ENCODE measurements around the gene EEF1AKMT4. TPM values are rescaled to one million over a fixed set of nuclear protein-coding genes. Genes with fewer than 3 reads are reported as not detected.

EEF1AKMT4 gene
- total and polyA plus RNA-seq, 9 donors, result 1.0 to 2.1 (median 1.6) TPM

DNA sequence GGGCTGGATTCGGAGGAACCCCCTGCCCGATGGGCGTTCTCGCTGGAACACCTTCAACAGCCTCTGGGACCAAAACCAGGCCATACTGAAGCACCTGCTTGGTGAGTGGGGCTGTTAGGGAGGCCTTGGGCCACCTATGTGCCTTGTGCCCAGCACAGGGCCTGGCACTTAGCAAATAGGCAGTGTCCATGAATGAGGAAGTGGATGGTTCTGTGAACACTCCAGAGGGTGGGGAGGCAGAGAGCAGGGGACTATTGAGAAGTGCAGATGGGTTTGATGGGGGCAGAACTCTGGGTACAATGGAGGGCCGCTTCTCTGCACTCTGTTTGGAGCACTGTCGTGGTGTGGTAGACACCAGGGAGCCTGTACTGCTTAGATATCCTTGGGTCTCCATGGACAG is 27.9 kb downstream of the EEF1AKMT4 start:
- Histone ChIP-seq H3K27me3 (ENCODE audit: control insufficient read depth, insufficient read depth, low read length) (peaks cover 52% of the 10 kb centered on the region), H3K36me3 (ENCODE audit: control insufficient read depth, insufficient read depth, low read length) (no peaks in the 10 kb centered on the region), H3K4me1 (ENCODE audit: control insufficient read depth, insufficient read depth, low read length) (no peaks in the 10 kb centered on the region), H3K4me3 (ENCODE audit: low read length) (no peak overlapping the region), H3K27ac (ENCODE audit: low read length) (no peak overlapping the region), H3K9me3 (replicated peaks; ENCODE audit: control insufficient read depth, low read depth, low read length) (no peaks in the 10 kb centered on the region)
- 81% methylated on average over 5 of the region's 6 CpGs for WGBS (ENCODE audit: insufficient coverage)
- no peak for DNase-seq

DNA sequence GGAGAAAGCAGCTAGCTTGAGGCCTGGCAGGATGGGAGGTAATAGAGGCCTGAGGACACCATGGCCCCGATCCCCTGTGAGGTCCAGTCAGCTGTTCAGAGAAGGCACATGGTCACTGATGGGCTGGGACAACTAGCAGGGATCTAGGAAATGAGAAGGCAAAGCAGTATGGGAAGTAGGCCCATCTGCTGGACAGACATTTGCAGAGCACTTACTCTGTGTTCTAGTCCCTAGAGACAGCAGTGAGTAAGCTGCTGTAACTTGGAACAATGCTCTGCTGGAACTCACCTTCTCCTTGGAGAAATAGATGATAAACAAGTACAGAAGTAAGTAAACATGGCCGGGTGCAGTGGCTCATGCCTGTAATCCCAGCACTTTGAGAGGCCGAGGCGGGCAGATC is 33.5 kb downstream of the EEF1AKMT4 start:
- Histone ChIP-seq H3K27me3 (ENCODE audit: control insufficient read depth, insufficient read depth, low read length) (peaks cover 17% of the 10 kb centered on the region), H3K9me3 (replicated peaks; ENCODE audit: control insufficient read depth, low read depth, low read length) (no peaks in the 10 kb centered on the region), H3K4me3 (ENCODE audit: low read length) (no peak overlapping the region), H3K36me3 (ENCODE audit: control insufficient read depth, insufficient read depth, low read length) (no peaks in the 10 kb centered on the region), H3K27ac (ENCODE audit: low read length) (no peak overlapping the region), H3K4me1 (ENCODE audit: control insufficient read depth, insufficient read depth, low read length) (no peaks in the 10 kb centered on the region)
- WGBS (ENCODE audit: insufficient coverage), result 67% methylated on average over 1 of the region's 4 CpGs
- no peak for DNase-seq

DNA sequence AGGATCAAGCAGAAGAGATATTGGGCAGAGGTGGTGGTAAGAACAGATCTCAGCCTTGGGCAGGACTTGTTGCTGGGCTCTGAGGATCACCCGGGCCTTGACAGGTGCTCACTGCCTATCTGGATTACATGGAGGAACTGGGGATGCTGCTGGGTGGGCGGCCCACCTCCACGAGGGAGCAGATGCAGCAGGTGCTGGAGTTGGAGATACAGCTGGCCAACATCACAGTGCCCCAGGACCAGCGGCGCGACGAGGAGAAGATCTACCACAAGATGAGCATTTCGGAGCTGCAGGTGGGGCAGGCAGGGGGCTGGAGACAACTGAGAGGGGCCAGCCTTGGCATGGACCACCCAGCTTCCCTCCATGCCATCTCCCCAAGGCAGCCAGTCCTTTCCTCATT is 34.2 kb downstream of the EEF1AKMT4 start:
- Histone ChIP-seq H3K4me3 (ENCODE audit: low read length) (no peak overlapping the region), H3K27me3 (ENCODE audit: control insufficient read depth, insufficient read depth, low read length) (peaks cover 11% of the 10 kb centered on the region), H3K27ac (ENCODE audit: low read length) (no peak overlapping the region), H3K9me3 (replicated peaks; ENCODE audit: control insufficient read depth, low read depth, low read length) (no peaks in the 10 kb centered on the region), H3K4me1 (ENCODE audit: control insufficient read depth, insufficient read depth, low read length) (no peaks in the 10 kb centered on the region), H3K36me3 (ENCODE audit: control insufficient read depth, insufficient read depth, low read length) (no peaks in the 10 kb centered on the region)
- DNase-seq, result no peak
- 80% methylated on average over 7 of the region's 8 CpGs for WGBS (ENCODE audit: insufficient coverage)

DNA sequence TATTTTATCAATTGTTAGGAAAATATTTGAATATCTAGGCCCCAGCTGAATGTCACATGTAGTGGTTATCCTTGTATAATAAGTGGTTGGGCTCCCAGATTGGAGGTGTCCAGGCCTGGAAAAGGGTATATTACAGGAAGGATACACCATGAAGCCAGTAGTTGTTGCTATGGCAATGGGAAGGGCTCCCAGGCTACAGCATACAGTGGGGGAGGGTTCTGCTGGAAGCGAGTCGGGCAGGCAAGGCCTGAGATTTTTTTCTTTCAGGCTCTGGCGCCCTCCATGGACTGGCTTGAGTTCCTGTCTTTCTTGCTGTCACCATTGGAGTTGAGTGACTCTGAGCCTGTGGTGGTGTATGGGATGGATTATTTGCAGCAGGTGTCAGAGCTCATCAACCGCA is 35.2 kb downstream of the EEF1AKMT4 start:
- H3K36me3 ChIP-seq (ENCODE audit: control insufficient read depth, insufficient read depth, low read length), result no peaks in the 10 kb centered on the region
- peak; percentile 95 for DNase-seq
- H3K27me3 ChIP-seq (ENCODE audit: control insufficient read depth, insufficient read depth, low read length), result peaks cover 11% of the 10 kb centered on the region
- peak overlapping the region; percentile 47 for H3K27ac ChIP-seq (ENCODE audit: low read length)
- H3K9me3 ChIP-seq (replicated peaks; ENCODE audit: control insufficient read depth, low read depth, low read length), result no peaks in the 10 kb centered on the region
- WGBS (ENCODE audit: insufficient coverage), result 23% methylated on average over 3 of the region's 4 CpGs
- H3K4me3 ChIP-seq (ENCODE audit: low read length), result no peak overlapping the region
- no peaks in the 10 kb centered on the region for H3K4me1 ChIP-seq (ENCODE audit: control insufficient read depth, insufficient read depth, low read length)

DNA sequence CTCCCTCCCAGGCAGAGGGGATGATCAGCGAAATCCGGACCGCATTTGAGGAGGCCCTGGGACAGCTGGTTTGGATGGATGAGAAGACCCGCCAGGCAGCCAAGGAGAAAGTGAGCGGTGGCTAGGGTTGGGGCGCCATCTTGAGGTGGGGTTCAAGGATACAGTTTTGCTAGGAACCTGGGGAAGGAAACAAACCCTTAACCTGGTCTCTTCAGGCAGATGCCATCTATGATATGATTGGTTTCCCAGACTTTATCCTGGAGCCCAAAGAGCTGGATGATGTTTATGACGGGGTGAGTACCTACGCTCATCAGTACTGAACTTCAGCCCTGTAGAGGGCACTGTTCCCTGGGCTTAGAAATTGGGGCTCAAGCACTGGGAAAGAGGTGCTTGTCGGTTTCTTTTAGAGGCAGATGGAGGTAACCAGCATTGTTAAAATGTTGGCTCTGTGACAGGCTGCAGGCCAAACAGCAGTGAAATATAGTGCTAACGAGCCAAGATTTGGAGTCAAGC is 40.0 kb downstream of the EEF1AKMT4 start:
- H3K27ac ChIP-seq (ENCODE audit: low read length), result no peak overlapping the region
- H3K36me3 ChIP-seq (ENCODE audit: control insufficient read depth, insufficient read depth, low read length), result no peaks in the 10 kb centered on the region
- no peaks in the 10 kb centered on the region for H3K4me1 ChIP-seq (ENCODE audit: control insufficient read depth, insufficient read depth, low read length)
- peak; percentile 19 for DNase-seq
- no peaks in the 10 kb centered on the region for H3K9me3 ChIP-seq (replicated peaks; ENCODE audit: control insufficient read depth, low read depth, low read length)
- H3K27me3 ChIP-seq (ENCODE audit: control insufficient read depth, insufficient read depth, low read length), result peaks cover 8% of the 10 kb centered on the region
- H3K4me3 ChIP-seq (ENCODE audit: low read length), result no peak overlapping the region
- 26% methylated on average over 5 of the region's 10 CpGs for WGBS (ENCODE audit: insufficient coverage)

DNA sequence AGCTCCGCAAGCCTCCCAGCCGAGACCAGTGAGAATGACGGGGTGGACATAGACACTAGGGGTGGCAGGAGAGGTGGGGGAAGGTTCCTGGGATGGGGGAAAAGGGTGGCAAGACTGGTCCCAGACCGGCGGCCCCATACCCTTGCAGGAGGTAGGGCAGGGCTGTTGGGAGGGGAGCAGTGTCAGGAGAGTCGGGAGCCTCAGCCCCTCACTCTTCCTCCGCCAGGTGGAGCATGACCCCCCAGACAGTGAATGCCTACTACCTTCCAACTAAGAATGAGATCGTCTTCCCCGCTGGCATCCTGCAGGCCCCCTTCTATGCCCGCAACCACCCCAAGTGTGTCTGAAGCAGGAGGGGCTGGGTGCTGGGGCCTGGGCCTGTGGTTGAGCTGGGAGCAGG is 40.9 kb downstream of the EEF1AKMT4 start:
- H3K4me1 ChIP-seq (ENCODE audit: control insufficient read depth, insufficient read depth, low read length), result no peaks in the 10 kb centered on the region
- H3K9me3 ChIP-seq (replicated peaks; ENCODE audit: control insufficient read depth, low read depth, low read length), result no peaks in the 10 kb centered on the region
- H3K4me3 ChIP-seq (ENCODE audit: low read length), result no peak overlapping the region
- H3K36me3 ChIP-seq (ENCODE audit: control insufficient read depth, insufficient read depth, low read length), result no peaks in the 10 kb centered on the region
- no peak for DNase-seq
- H3K27ac ChIP-seq (ENCODE audit: low read length), result no peak overlapping the region
- WGBS (ENCODE audit: insufficient coverage), result 80% methylated on average over 3 of the region's 10 CpGs
- peaks cover 8% of the 10 kb centered on the region for H3K27me3 ChIP-seq (ENCODE audit: control insufficient read depth, insufficient read depth, low read length)

DNA sequence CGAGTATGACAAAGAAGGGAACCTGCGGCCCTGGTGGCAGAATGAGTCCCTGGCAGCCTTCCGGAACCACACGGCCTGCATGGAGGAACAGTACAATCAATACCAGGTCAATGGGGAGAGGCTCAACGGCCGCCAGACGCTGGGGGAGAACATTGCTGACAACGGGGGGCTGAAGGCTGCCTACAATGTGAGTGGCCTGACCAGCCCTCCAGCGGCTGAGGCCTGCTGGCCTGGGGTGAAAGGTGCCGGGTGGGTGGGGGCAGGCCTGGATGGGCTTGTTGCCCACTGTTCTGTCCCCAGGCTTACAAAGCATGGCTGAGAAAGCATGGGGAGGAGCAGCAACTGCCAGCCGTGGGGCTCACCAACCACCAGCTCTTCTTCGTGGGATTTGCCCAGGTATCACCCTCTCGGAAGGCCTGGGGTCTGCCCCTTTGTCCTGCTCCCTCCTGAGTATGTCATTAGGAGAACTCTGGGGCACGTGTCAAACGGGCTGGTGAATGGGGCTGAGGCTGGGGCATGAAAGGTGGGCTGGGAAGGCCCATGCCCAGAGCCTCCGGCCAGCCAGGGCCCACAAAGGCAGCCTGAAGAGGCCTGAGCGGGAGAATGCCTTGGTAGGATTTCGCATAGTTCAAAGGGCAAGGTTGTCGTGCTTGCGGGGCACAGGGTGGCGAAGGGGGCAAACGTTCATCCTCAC is 41.7 kb downstream of the EEF1AKMT4 start:
- Histone ChIP-seq H3K4me3 (ENCODE audit: low read length) (no peak overlapping the region), H3K27me3 (ENCODE audit: control insufficient read depth, insufficient read depth, low read length) (peaks cover 8% of the 10 kb centered on the region), H3K36me3 (ENCODE audit: control insufficient read depth, insufficient read depth, low read length) (no peaks in the 10 kb centered on the region), H3K27ac (ENCODE audit: low read length) (no peak overlapping the region), H3K4me1 (ENCODE audit: control insufficient read depth, insufficient read depth, low read length) (no peaks in the 10 kb centered on the region), H3K9me3 (replicated peaks; ENCODE audit: control insufficient read depth, low read depth, low read length) (no peaks in the 10 kb centered on the region)
- 80% methylated on average over 21 of the region's 22 CpGs for WGBS (ENCODE audit: insufficient coverage)
- no peak for DNase-seq

GRCh38 chr3:184291738-184292445 is 42.4 kb downstream of the EEF1AKMT4 start:
- peaks cover 8% of the 10 kb centered on the region for H3K27me3 ChIP-seq (ENCODE audit: control insufficient read depth, insufficient read depth, low read length)
- no peak for DNase-seq
- H3K27ac ChIP-seq (ENCODE audit: low read length), result no peak overlapping the region
- no peaks in the 10 kb centered on the region for H3K9me3 ChIP-seq (replicated peaks; ENCODE audit: control insufficient read depth, low read depth, low read length)
- no peaks in the 10 kb centered on the region for H3K4me1 ChIP-seq (ENCODE audit: control insufficient read depth, insufficient read depth, low read length)
- WGBS (ENCODE audit: insufficient coverage), result 86% methylated on average over 13 of the region's 21 CpGs
- no peaks in the 10 kb centered on the region for H3K36me3 ChIP-seq (ENCODE audit: control insufficient read depth, insufficient read depth, low read length)
- no peak overlapping the region for H3K4me3 ChIP-seq (ENCODE audit: low read length)

DNA sequence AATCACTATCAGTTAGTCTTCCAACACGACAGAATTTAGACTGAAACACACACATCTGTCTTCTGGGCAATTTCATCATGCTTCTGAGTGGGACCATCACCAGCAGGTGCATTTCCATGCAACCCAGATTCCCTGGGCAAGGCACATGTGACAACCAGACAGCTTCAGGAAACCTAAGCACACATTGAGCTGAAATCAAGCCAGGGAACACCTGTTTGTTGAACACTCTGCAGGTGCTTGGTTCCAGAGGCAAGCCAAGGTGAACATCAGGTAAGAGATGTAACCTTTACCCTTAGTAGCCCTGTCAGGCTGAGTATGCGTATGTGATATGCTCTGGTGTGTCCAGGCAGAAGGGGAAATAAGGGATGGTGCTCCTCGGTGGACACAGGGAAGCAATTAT is 46.3 kb downstream of the EEF1AKMT4 start:
- DNase-seq, result no peak
- 14% methylated on average over 1 of the region's 3 CpGs for WGBS (ENCODE audit: insufficient coverage)
- H3K27me3 ChIP-seq (ENCODE audit: control insufficient read depth, insufficient read depth, low read length), result no peaks in the 10 kb centered on the region

GRCh38 chr3:184296616-184297015 is 47.1 kb downstream of the EEF1AKMT4 start:
- 79% methylated on average over 6 of the region's 7 CpGs for WGBS (ENCODE audit: insufficient coverage)
- Histone ChIP-seq H3K27ac (ENCODE audit: low read length) (no peak overlapping the region), H3K4me1 (ENCODE audit: control insufficient read depth, insufficient read depth, low read length) (peaks cover 14% of the 10 kb centered on the region), H3K27me3 (ENCODE audit: control insufficient read depth, insufficient read depth, low read length) (no peaks in the 10 kb centered on the region), H3K4me3 (ENCODE audit: low read length) (no peak overlapping the region), H3K9me3 (replicated peaks; ENCODE audit: control insufficient read depth, low read depth, low read length) (no peaks in the 10 kb centered on the region), H3K36me3 (ENCODE audit: control insufficient read depth, insufficient read depth, low read length) (peaks cover 12% of the 10 kb centered on the region)
- DNase-seq, result no peak

More for the DNA sequence above, 46.3 kb downstream of the EEF1AKMT4 start:
- no peak overlapping the region for H3K4me3 ChIP-seq (ENCODE audit: low read length)
- H3K9me3 ChIP-seq (replicated peaks; ENCODE audit: control insufficient read depth, low read depth, low read length), result no peaks in the 10 kb centered on the region
- peaks cover 7% of the 10 kb centered on the region for H3K36me3 ChIP-seq (ENCODE audit: control insufficient read depth, insufficient read depth, low read length)
- H3K4me1 ChIP-seq (ENCODE audit: control insufficient read depth, insufficient read depth, low read length), result peaks cover 14% of the 10 kb centered on the region
- no peak overlapping the region for H3K27ac ChIP-seq (ENCODE audit: low read length)

Measured in muscle of leg (tissue), 11 donors.